ENCODE data around the gene FBXO2.

Gene FBXO2, protein sequence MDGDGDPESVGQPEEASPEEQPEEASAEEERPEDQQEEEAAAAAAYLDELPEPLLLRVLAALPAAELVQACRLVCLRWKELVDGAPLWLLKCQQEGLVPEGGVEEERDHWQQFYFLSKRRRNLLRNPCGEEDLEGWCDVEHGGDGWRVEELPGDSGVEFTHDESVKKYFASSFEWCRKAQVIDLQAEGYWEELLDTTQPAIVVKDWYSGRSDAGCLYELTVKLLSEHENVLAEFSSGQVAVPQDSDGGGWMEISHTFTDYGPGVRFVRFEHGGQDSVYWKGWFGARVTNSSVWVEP

DNA sequence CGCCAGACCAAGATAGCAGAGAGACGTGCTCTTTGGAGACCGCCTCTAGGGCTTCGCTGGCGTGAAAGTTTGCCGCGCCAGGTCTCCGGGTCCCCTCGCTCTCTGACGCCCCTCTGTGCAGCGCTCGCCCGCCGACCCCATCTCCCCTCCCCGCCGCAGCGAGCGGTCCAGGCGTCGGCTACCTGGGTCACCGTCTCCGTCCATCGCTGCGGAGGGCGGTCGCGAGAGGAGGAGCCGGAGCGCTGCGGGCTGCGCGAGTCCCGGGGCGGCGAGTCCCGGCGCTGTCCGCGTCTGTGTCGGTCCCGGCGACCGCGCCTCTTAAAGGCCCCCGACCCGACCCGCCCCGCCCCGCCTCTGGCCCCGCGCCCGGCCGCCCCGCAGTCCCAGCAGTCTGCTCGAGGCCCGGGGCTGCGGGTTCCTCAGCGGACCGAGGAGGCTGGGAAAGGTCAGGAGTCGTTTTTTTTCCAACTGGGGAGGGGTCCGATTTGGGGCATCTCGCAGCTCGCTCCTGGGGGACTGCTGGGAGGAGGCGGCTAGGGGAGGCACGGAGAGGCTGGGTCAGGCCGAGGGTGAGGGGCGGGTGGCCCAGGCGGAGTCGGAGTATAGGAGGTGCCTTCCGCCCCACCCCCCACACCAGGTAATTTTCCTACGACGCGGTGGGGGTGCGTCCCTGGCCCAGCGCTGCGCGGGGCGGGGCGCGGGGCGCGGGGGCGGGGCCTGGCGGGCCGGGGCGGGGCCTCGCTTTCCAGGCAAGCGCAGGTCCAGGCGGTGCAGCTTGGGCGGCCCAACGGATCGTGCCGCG lies at the start of gene FBXO2, which contains the start of gene FBXO44:
Gene FBXO2, minus strand, starts transcription at position 293 of the 802 bp plus-strand sequence. Its CDS starts 89 bp downstream, at position 204.
Gene FBXO44, plus strand, starts transcription at position 741 of the 802 bp plus-strand sequence. CDS start 959 bp downstream, outside the sequence.
- ChIA-PET CTCF (interaction anchor here (0.9 to 16.0 kb wide), 6 partner anchors 10 to 617 kb away, joined by 3 to 248 read pairs (median 20); partner anchors contain the start of gene FBXO6), POLR2A (no interaction called here)
- DNase-seq (ENCODE audit: extremely low spot score): peak; percentile 86
- TF ChIP-seq, protein P1, sequence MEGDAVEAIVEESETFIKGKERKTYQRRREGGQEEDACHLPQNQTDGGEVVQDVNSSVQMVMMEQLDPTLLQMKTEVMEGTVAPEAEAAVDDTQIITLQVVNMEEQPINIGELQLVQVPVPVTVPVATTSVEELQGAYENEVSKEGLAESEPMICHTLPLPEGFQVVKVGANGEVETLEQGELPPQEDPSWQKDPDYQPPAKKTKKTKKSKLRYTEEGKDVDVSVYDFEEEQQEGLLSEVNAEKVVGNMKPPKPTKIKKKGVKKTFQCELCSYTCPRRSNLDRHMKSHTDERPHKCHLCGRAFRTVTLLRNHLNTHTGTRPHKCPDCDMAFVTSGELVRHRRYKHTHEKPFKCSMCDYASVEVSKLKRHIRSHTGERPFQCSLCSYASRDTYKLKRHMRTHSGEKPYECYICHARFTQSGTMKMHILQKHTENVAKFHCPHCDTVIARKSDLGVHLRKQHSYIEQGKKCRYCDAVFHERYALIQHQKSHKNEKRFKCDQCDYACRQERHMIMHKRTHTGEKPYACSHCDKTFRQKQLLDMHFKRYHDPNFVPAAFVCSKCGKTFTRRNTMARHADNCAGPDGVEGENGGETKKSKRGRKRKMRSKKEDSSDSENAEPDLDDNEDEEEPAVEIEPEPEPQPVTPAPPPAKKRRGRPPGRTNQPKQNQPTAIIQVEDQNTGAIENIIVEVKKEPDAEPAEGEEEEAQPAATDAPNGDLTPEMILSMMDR (IDR thresholded peaks at IDR 0.05; ENCODE audit: control extremely low read depth, extremely low read depth, low read depth, missing control alignments): no peak

DNA sequence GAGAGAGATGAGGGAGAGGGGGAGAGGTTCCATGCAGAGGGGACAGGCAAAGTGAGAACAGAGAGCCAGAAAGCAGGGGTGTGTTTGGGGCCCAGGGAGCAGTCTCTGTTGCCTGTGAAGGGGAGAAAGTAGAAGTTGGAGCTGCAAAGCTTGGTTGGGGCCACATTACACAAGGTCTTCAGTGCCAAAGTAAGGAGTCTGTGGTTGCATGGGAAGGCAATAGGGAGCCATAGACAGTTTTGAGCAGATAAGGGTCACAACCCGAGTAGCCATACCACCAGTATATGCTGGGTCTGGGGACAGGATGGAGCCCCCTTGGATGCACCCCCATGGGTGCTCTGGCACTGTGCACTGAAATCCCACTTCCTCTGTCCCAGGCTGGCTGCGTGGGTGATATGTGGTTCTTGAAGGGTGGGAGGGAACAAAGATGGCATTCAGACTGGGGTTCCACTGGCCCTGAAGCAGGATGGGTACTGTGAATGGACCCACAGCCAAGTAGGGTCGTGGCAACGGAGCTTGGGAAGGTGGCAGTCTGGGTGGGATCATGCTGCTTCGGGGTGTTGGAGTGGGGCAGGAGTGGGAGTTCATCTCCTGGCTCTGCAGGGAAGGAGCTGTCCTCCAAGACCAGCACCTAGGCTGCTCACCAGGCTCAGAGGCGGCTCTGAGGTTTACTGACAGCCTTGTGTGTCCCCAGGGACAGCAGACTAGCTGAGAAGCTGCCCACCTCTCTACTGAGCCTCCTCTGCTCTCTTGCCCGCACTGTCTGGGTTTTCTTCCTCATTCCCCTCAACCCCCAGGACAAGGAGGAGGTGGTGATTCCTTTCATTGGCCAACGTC lies 49.3 kb upstream of the FBXO2 start:
- TF ChIP-seq, protein P1 (IDR thresholded peaks at IDR 0.05; ENCODE audit: control extremely low read depth, extremely low read depth, low read depth, missing control alignments): no peak
- no peak for DNase-seq (ENCODE audit: extremely low spot score)
- ChIA-PET CTCF (no interaction called here), POLR2A (no interaction called here)

DNA sequence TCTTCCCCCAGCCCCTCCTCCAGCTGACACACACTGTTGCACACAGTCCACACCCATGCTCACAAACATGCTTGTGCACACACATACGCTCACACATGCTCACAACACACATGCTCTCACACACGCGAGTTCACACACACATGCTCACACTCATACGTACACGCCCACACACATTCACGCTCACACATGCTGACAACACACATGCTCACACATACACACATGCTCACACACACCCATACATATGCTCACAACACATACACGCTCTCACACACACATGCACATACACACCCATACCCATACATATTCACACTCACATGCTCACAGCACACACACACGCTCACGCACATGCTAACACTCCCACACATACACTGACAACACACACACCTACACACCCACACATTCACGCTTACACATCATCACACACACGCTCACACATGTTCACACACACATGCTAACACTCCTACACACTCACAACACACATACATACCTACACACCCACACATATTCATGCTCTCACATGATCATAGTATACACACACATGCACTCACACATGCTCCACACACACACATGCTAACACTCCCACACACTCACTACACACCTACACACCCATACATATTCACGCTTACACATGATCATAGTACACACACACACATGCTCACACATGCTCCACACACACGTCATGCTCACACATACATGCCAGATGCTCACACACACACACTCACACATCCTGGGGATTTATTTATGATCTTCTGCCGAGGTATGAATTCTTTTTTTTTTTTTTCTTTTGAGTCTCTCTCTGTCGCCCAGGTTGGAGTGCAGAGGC lies 48.0 kb upstream of the FBXO2 start:
- TF ChIP-seq, protein P1 (IDR thresholded peaks at IDR 0.05; ENCODE audit: control extremely low read depth, extremely low read depth, low read depth, missing control alignments): no peak
- POLR2A ChIA-PET: no interaction called here
- CTCF ChIA-PET: no interaction called here
- DNase-seq (ENCODE audit: extremely low spot score): no peak

DNA sequence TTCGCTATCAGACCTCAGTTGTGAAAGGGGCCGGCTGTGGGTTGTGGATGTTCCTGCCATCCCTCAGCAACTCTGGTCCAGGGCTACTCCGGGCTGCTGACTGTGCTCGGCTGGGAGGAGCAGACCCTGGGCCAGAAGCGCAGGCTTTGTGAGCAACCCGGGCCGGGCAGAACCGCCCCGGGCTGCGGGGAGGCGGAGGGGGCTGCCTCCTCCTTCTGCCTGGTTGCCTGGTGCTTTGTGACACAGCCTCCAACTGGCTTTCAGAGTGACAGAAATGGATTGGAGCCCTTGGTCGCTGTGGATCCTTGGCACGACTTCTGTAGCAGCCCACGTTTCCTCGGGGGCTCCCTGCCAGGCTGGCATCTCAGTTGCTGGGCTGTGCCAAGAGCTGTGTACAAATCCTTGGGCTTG lies 47.3 kb upstream of the FBXO2 start:
- TF ChIP-seq, protein P1 (IDR thresholded peaks at IDR 0.05; ENCODE audit: control extremely low read depth, extremely low read depth, low read depth, missing control alignments): no peak
- ChIA-PET CTCF (no interaction called here), POLR2A (no interaction called here)
- no peak for DNase-seq (ENCODE audit: extremely low spot score)

DNA sequence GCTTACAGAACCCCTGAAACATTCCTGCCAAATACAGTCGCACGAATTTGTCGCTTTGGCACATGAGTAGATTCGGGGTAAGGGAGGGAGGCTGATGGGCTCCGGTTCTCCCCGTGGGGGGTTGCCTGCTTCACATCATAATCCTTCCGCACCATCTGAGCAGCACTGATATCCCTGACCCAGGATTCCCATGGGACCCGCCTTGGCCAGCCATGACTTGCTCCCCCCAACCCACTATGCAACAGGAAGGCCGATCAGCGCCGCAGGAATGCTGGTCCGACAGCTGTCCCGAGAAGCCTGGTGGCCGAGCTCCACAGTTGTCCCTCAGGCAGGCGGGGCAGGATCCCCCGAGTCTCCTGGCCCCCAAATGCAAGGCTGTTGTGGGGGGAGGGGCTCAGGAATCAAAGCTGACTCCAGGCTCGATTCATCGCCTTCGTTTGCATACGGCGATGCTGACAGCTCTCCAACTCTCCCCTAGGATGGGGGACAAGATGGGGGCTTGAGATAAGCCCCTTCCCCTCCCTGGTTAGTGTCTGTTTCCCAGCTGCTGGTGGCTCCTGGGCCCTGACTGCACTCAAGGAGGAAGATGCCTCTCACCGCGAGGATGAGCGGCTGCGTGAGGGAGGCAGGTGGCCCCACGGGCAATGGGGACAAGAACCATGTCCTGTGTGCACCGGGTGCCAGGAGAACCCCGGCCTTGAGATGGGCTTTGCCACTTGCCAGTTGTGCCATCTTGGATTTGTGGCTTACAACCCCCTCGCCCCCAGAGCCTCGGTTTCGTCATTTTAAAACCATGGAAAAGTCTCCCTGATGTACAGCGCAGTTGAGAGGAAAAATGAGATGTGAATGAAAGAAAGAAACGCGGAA lies 46.6 kb upstream of the FBXO2 start:
- no peak for DNase-seq (ENCODE audit: extremely low spot score)
- ChIA-PET CTCF (interaction anchor here (0.9 to 1.2 kb wide), 3 partner anchors 9 to 48 kb away, joined by 3 to 4 read pairs (median 3); no protein-coding TSS in a partner anchor), POLR2A (no interaction called here)
- TF ChIP-seq, protein P1 (IDR thresholded peaks at IDR 0.05; ENCODE audit: control extremely low read depth, extremely low read depth, low read depth, missing control alignments): no peak

All from GM10248 (cell line).